H1 (cell line): Measurements from ENCODE around the gene GMPR2. TPM values are rescaled to one million over a fixed set of nuclear protein-coding genes. Genes with fewer than 3 reads are reported as not detected.
A peak's percentile ranks its signal among the peaks of the same experiment; 100 is the strongest.

Experiments
- CTCF ChIA-PET: fragments of 300-600 bp; sonication (Branson Sonifier 250); formaldehyde crosslinking; loops from one replicate; lab custom pipeline; 2021; ENCODE audit not compliant: partially characterized antibody; lab: Charles Lee
- POLR2A ChIA-PET: fragments of 300-600 bp; sonication (Branson Sonifier 250); formaldehyde crosslinking; loops from one replicate; lab custom pipeline; 2021; ENCODE audit warnings: inconsistent platforms; ENCODE audit not compliant: partially characterized antibody; lab: Charles Lee
- DNase-seq, 2 experiments: peaks; one replicate each; pipeline versions ENCODE4 v3.0.0 to v3.0.0-alpha.2; 2010 to 2022; ENCODE audit warnings: low spot score in 2 of 2, low read depth in 1 of 2, mixed read lengths in 1 of 2
- FAIRE-seq: peaks from 2 replicates; lab custom pipeline; 2011; peaks lifted over from hg19 to GRCh38; lab: Jason Lieb, UNC
- H2AFZ ChIP-seq: 2 replicates; pipeline ENCODE4 v1.8.1; 2012; ENCODE audit warnings: low read length, inconsistent platforms
- H2AK5ac ChIP-seq: 2 replicates; pipeline ENCODE4 v1.6.1; 2013; ENCODE audit warnings: low read depth, low read length
- H2BK120ac ChIP-seq: replicated peaks from 2 replicates; pipeline ENCODE3; 2013; ENCODE audit warnings: low read depth, low read length, inconsistent platforms
- H2BK12ac ChIP-seq: 2 replicates; pipeline ENCODE4 v1.6.1; 2013; ENCODE audit warnings: low read depth, low read length
- H2BK15ac ChIP-seq: 2 replicates; pipeline ENCODE4 v1.6.1; 2013; ENCODE audit warnings: low read length
- H2BK20ac ChIP-seq: 2 replicates; pipeline ENCODE4 v1.6.1; 2013; ENCODE audit warnings: low read length
- H2BK5ac ChIP-seq: 2 replicates; pipeline ENCODE4 v1.6.1; 2013; ENCODE audit warnings: low read depth, low read length
- H3K14ac ChIP-seq: 2 replicates; pipeline ENCODE4 v1.6.1; 2013; ENCODE audit warnings: inconsistent platforms; ENCODE audit not compliant: insufficient read length
- H3K18ac ChIP-seq: 2 replicates; pipeline ENCODE4 v1.6.1; 2013; ENCODE audit warnings: low read length; ENCODE audit errors: extremely low read depth
- H3K23ac ChIP-seq: 2 replicates; pipeline ENCODE4 v1.6.1; 2013; ENCODE audit warnings: inconsistent platforms; ENCODE audit not compliant: insufficient read length
- H3K23me2 ChIP-seq: 2 replicates; pipeline ENCODE4 v1.6.1; 2013; ENCODE audit warnings: low read depth, low read length
- H3K27ac ChIP-seq: 2 replicates; pipeline ENCODE4 v1.6.1; 2011; ENCODE audit warnings: low read depth, low read length, inconsistent platforms
- H3K27me3 ChIP-seq, 4 experiments: replicated peaks in 1 of 4; 1 replicate in 1 of 4; 2 replicates in 3 of 4; pipeline versions ENCODE4 v1.6.1 to v1.8.1; 2011 to 2013; ENCODE audit warnings: low read length in 3 of 4, mild to moderate bottlenecking in 3 of 4, inconsistent platforms in 2 of 4, mixed read lengths in 2 of 4, moderate library complexity in 1 of 4; ENCODE audit not compliant: control insufficient read depth in 3 of 4, insufficient read depth in 3 of 4; ENCODE audit errors: extremely low read depth in 1 of 4
- H3K36me3 ChIP-seq, 4 experiments: 2 replicates each; pipeline versions ENCODE4 v1.6.1 to v1.8.1; 2011 to 2013; ENCODE audit warnings: mild to moderate bottlenecking in 4 of 4, low read length in 3 of 4, moderate library complexity in 2 of 4, control low read depth in 1 of 4, inconsistent platforms in 1 of 4; ENCODE audit not compliant: insufficient read depth in 4 of 4, control insufficient read depth in 2 of 4
- H3K4ac ChIP-seq: replicated peaks from 2 replicates; pipeline ENCODE3; 2013; ENCODE audit warnings: low read length, low read depth, mixed read lengths, inconsistent platforms; ENCODE audit not compliant: insufficient read length
- H3K4me1 ChIP-seq, 4 experiments: replicated peaks in 1 of 4; 1 replicate in 1 of 4; 2 replicates in 3 of 4; pipeline versions ENCODE4 v1.6.1 to v1.8.1; 2011 to 2013; ENCODE audit warnings: low read length in 3 of 4, inconsistent platforms in 2 of 4, mixed read lengths in 1 of 4; ENCODE audit not compliant: insufficient read depth in 4 of 4, control insufficient read depth in 3 of 4
- H3K4me2 ChIP-seq, 2 experiments: 2 replicates each; pipeline versions ENCODE4 v1.6.1 to v1.8.1; 2011 to 2013; ENCODE audit warnings: low read depth in 2 of 2, low read length in 2 of 2, control low read depth in 1 of 2, inconsistent platforms in 1 of 2, mild to moderate bottlenecking in 1 of 2; ENCODE audit not compliant: insufficient read depth in 1 of 2
- H3K4me3 ChIP-seq, 4 experiments: fragments of 200-600, 300-600 bp in 1 of 4; sonication (generic), shearing (Covaris generic), sonication (Bioruptor Twin) in 1 of 4; 2 replicates each; pipeline versions ENCODE4 v1.5.1 to v1.8.1; 2011 to 2016; ENCODE audit warnings: low read length in 4 of 4, low read depth in 3 of 4, control low read depth in 2 of 4, inconsistent platforms in 2 of 4, mild to moderate bottlenecking in 2 of 4, mixed read lengths in 1 of 4, moderate library complexity in 1 of 4; ENCODE audit not compliant: insufficient read depth in 2 of 4; ENCODE audit errors: extremely low read depth in 1 of 4
- H3K56ac ChIP-seq: replicated peaks from 2 replicates; pipeline ENCODE3; 2013; ENCODE audit warnings: low read depth, mild to moderate bottlenecking, mixed read lengths, low read length, inconsistent platforms; ENCODE audit not compliant: insufficient read length
- H3K79me1 ChIP-seq: 2 replicates; pipeline ENCODE4 v1.6.1; 2013; ENCODE audit warnings: low read depth, low read length, control low read depth
- H3K79me2 ChIP-seq, 2 experiments: 2 replicates each; pipeline versions ENCODE4 v1.6.1 to v1.8.1; 2012 to 2013; ENCODE audit warnings: low read length in 2 of 2, mild to moderate bottlenecking in 2 of 2, inconsistent platforms in 1 of 2; ENCODE audit not compliant: insufficient read depth in 2 of 2, control insufficient read depth in 1 of 2
- H3K9ac ChIP-seq, 4 experiments: replicated peaks in 1 of 4; 1 replicate in 1 of 4; 2 replicates in 3 of 4; pipeline versions ENCODE4 v1.6.1 to v1.8.1; 2011 to 2013; ENCODE audit warnings: low read depth in 3 of 4, low read length in 3 of 4, control low read depth in 2 of 4, mild to moderate bottlenecking in 2 of 4, moderate library complexity in 2 of 4, inconsistent platforms in 1 of 4; ENCODE audit errors: extremely low read depth in 1 of 4
- H3K9me3 ChIP-seq, 2 experiments: 2 replicates each; pipeline versions ENCODE4 v1.6.1 to v1.8.1; 2012 to 2013; ENCODE audit warnings: mild to moderate bottlenecking in 2 of 2, moderate library complexity in 2 of 2, control low read depth in 1 of 2, inconsistent platforms in 1 of 2, low read depth in 1 of 2, low read length in 1 of 2, mixed read lengths in 1 of 2; ENCODE audit not compliant: insufficient read depth in 2 of 2
- H4K20me1 ChIP-seq, 2 experiments: replicated peaks in 1 of 2; 2 replicates each; pipeline versions ENCODE3 to v1.8.1; 2011 to 2013; ENCODE audit warnings: inconsistent platforms in 2 of 2, low read length in 2 of 2, mild to moderate bottlenecking in 1 of 2; ENCODE audit not compliant: insufficient read depth in 2 of 2, control insufficient read depth in 1 of 2
- H4K5ac ChIP-seq: 2 replicates; pipeline ENCODE4 v1.6.1; 2013; ENCODE audit warnings: low read length, low read depth, mixed read lengths, inconsistent platforms; ENCODE audit not compliant: insufficient read length
- H4K8ac ChIP-seq: 2 replicates; pipeline ENCODE4 v1.8.0; 2013; ENCODE audit warnings: mild to moderate bottlenecking, moderate library complexity, low read length, inconsistent platforms; ENCODE audit not compliant: insufficient read depth; ENCODE audit errors: extremely low read depth
- H4K91ac ChIP-seq: replicated peaks from 2 replicates; pipeline ENCODE3; 2013; ENCODE audit warnings: low read length, mixed read lengths, inconsistent platforms; ENCODE audit not compliant: insufficient read length
- CBX8 ChIP-seq: fragments of 300-800, 300-1000 bp; sonication (generic); IDR thresholded peaks from 2 replicates; pipeline ENCODE4 v1.7.1; 2016; ENCODE audit warnings: low read depth, low read length, borderline replicate concordance
- CREB1 ChIP-seq: IDR thresholded peaks from 2 replicates; pipeline ENCODE4 v1.6.1; 2012; ENCODE audit warnings: inconsistent platforms
- EZH2 ChIP-seq: fragments of 200-600 bp; sonication (generic); IDR thresholded peaks from 2 replicates; pipeline ENCODE4 v1.7.1; 2012; ENCODE audit warnings: low read depth, mild to moderate bottlenecking, moderate library complexity, low read length, inconsistent platforms; ENCODE audit not compliant: severe bottlenecking
- KDM1A ChIP-seq: fragments of 200-600, 300-600 bp; sonication (generic); IDR thresholded peaks from 2 replicates; pipeline ENCODE4 v1.7.1; 2016; ENCODE audit warnings: mild to moderate bottlenecking, low read length, borderline replicate concordance
- NANOG ChIP-seq: IDR thresholded peaks from 2 replicates; pipeline ENCODE4 v1.6.1; 2011; ENCODE audit warnings: low read length, low read depth, mild to moderate bottlenecking, inconsistent platforms; ENCODE audit not compliant: insufficient read depth, poor library complexity, severe bottlenecking
- SP2 ChIP-seq: IDR thresholded peaks from 2 replicates; pipeline ENCODE4 v1.6.1; 2012; ENCODE audit warnings: mild to moderate bottlenecking, low read length, inconsistent platforms
- WGBS, 2 experiments: shearing (Covaris generic) in 1 of 2; methylation state at CpG; one replicate each; pipeline versions ENCODE4 v1.1.6 to v1.1.7; 2013 to 2015; ENCODE audit warnings: low lambda C conversion rate in 2 of 2, mixed read lengths in 2 of 2, inconsistent platforms in 1 of 2, low coverage in 1 of 2, missing lambda C conversion rate in 1 of 2; ENCODE audit not compliant: insufficient replicate concordance in 2 of 2, insufficient coverage in 1 of 2, insufficient read length in 1 of 2; ENCODE audit errors: extremely low coverage in 1 of 2, missing lambda C conversion rate in 1 of 2; 5-methylcytosine and 5-hydroxymethylcytosine counted together
- polyA plus RNA-seq, 7 experiments: library from polyadenylated mRNA; depleted of rRNA in 3 of 7; stranded (reverse) in 5 of 7; unstranded in 2 of 7; fragments of >200 nt in 5 of 7; fragments of 200-250 nt in 2 of 7; gene quantifications; 1 replicate in 5 of 7; 2 replicates in 1 of 7; 4 replicates in 1 of 7; pipeline versions ENCODE4 v1.2.1 to v1.2.3, GENCODE V29; 2011 to 2013; ENCODE audit warnings: missing spikeins in 2 of 7, mixed read lengths in 2 of 7
- total RNA-seq: library from RNA; stranded (reverse); fragmentation: NEBNext Ultra II Directional; extraction: Animal tissue kit (Norgen Biotek cat#: 25700); gene quantifications from 2 replicates; pipeline ENCODE4 v1.2.1, GENCODE V29; 2021
- TF ChIP-seq, protein P1 (sequence below), 3 experiments: IDR thresholded peaks; 1 replicate in 2 of 3; 2 replicates in 1 of 3; pipeline versions ENCODE4 v1.5.1 to v1.6.1; 2011; ENCODE audit warnings: low read length in 3 of 3, mild to moderate bottlenecking in 3 of 3, inconsistent platforms in 2 of 3, low read depth in 1 of 3, moderate library complexity in 1 of 3; ENCODE audit not compliant: insufficient read depth in 1 of 3; ENCODE audit errors: control extremely low read depth in 1 of 3
- TF ChIP-seq, protein P2 (sequence below): IDR thresholded peaks from 2 replicates; pipeline ENCODE4 v1.6.1; 2012; ENCODE audit warnings: low read length, inconsistent platforms

GMPR2 gene
- total and polyA plus RNA-seq, 2 of the 8 experiments (the other 6 are each of a cell fraction or from before 2014, with no cell fraction given), result 61.6 to 85.3 TPM

DNA sequence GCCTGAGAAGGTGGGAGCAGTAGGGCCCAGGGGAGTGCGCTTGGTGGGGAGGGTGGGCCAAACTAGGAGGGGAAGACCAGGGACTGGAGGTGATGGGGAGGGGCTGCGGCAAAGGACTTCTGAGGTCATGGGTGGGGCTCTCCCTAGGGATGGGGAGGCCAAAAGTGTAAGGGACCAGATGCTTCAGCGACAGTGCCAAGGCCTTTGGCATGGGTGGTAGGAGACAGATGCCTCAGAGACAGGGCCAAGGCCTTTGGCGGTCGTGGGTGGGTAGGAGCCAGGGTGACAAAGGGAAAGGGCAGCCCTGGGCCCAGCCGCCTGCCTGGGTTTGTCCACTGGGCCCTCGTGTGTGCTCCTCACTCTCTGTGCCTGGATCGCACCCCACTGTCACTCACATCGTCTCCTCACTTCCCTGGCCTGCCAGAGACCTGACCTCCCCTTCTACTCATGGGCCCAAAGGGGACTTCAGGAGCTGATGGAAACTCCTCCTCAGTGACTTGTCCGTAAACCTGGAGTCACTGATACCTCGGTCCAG, 51.8 kb downstream of the GMPR2 start:
- Histone ChIP-seq H4K91ac (no peak overlapping the region), H2BK20ac (no peak overlapping the region), H3K4me3 (no peak overlapping the region), H3K4ac (no peak overlapping the region), H2BK15ac (no peak overlapping the region), H2AFZ (no peak overlapping the region), H3K79me2 (no peaks in the 10 kb centered on the region), H3K14ac (no peak overlapping the region), H3K27ac (no peak overlapping the region), H2BK120ac (no peak overlapping the region), H3K23me2 (no peaks in the 10 kb centered on the region), H2BK5ac (peak overlapping the region; percentile 56; the same call in 1 of the 2 replicates), H4K5ac (no peak overlapping the region), H3K56ac (no peak overlapping the region), H3K4me2 (no peak overlapping the region), H2AK5ac (no peak overlapping the region), H3K9me3 (no peaks in the 10 kb centered on the region), H2BK12ac (no peak overlapping the region), H3K27me3 (no peaks in the 10 kb centered on the region), H3K79me1 (no peaks in the 10 kb centered on the region; the same call in 1 of the 2 replicates), H3K18ac (no peak overlapping the region), H3K36me3 (peaks cover 0 to 2% (median 0%) of the 10 kb centered on the region in 4 experiments; a peak in 1 of 8 replicates), H3K4me1 (no peaks in the 10 kb centered on the region), H4K8ac (no peak overlapping the region), H3K23ac (no peak overlapping the region), H3K9ac (no peak overlapping the region), H4K20me1 (peaks cover 0 to 3% of the 10 kb centered on the region in 2 experiments)
- WGBS, 2 experiments, result 81% methylated on average over 10 of the region's 11 CpGs; no CpG with 5 or more reads in 1 of the 2 experiments
- DNase-seq, result no peak
- ChIA-PET POLR2A (interaction anchor here (0.9 to 3.8 kb wide), 8 partner anchors 8 to 95 kb away, joined by 3 to 13 read pairs (median 4); partner anchors contain the start of genes RABGGTA and TINF2), CTCF (interaction anchor here (4.9 to 11.5 kb wide), 5 partner anchors 7 to 42 kb away, joined by 30 to 137 read pairs (median 44); partner anchors contain the start of genes CIDEB, DHRS1, LTB4R2 and NOP9)
- no peak for FAIRE-seq
- TF ChIP-seq SP2, result no peak
- TF ChIP-seq KDM1A, result no peak
- no peak for TF ChIP-seq CREB1
- no peak for TF ChIP-seq EZH2
- TF ChIP-seq NANOG, result no peak
- TF ChIP-seq, protein P1, sequence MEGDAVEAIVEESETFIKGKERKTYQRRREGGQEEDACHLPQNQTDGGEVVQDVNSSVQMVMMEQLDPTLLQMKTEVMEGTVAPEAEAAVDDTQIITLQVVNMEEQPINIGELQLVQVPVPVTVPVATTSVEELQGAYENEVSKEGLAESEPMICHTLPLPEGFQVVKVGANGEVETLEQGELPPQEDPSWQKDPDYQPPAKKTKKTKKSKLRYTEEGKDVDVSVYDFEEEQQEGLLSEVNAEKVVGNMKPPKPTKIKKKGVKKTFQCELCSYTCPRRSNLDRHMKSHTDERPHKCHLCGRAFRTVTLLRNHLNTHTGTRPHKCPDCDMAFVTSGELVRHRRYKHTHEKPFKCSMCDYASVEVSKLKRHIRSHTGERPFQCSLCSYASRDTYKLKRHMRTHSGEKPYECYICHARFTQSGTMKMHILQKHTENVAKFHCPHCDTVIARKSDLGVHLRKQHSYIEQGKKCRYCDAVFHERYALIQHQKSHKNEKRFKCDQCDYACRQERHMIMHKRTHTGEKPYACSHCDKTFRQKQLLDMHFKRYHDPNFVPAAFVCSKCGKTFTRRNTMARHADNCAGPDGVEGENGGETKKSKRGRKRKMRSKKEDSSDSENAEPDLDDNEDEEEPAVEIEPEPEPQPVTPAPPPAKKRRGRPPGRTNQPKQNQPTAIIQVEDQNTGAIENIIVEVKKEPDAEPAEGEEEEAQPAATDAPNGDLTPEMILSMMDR (IDR thresholded peaks at IDR 0.05; ENCODE audit: control extremely low read depth in 1 of 3, insufficient read depth in 1 of 3, low read depth in 1 of 3, low read length in 3 of 3), result no peak
- TF ChIP-seq CBX8, result no peak
- TF ChIP-seq, protein P2, sequence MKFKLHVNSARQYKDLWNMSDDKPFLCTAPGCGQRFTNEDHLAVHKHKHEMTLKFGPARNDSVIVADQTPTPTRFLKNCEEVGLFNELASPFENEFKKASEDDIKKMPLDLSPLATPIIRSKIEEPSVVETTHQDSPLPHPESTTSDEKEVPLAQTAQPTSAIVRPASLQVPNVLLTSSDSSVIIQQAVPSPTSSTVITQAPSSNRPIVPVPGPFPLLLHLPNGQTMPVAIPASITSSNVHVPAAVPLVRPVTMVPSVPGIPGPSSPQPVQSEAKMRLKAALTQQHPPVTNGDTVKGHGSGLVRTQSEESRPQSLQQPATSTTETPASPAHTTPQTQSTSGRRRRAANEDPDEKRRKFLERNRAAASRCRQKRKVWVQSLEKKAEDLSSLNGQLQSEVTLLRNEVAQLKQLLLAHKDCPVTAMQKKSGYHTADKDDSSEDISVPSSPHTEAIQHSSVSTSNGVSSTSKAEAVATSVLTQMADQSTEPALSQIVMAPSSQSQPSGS, result no peak
